IPS-NIHi7 (cell line): ENCODE results near the gene CNOT3.
"Not testable (repeated sequence)": the region's sequence is repeated elsewhere in the genome, so short reads cannot be mapped to it uniquely, and the experiment has no call there.

ENCODE experiments used
- DNase-seq: peaks from one replicate; pipeline ENCODE4 v3.0.0; 2012; ENCODE audit warnings: mixed read lengths; ENCODE audit errors: extremely low spot score

CNOT3 gene

DNA sequence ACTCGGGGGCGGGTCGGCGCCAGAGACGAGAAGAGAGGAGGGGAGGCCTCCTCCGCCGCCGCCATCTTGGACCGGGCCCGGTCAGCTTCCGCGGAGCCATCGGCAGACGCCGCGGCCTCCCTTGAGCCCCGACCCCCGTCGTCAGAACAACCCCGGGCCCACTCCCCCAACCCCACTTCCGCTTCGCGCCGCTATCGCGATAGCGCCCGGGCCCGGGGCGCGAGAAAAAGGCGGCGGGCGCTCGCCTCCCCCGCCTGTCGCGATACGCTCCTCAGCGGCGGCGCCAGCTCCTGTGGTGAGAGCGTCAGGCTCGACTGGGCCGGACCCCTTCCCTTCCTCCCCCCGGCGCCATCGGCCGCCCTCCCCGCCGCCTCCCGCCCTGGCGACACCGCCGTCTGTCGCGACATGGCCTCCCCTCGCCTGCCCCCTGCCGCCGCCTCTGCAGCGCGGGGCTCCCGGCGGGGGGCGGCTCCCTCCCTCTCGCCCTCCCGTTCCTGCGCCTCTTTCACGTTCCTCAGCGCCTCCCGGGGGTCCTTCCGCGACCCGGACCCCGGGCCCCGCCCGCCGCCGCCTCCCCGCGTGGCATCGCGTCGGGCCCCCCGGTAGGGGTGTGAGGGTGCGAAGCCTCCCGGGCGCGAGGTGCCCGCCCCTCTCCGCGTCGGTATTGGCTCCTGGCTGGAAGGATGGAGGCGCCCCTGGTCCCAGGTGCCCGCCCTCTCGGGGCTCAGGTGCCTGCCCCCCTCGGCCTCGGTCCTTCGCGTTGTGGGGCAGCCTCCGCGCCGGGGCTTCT is at the start of gene CNOT3:
TSS of gene CNOT3 (plus strand) at position 64 of the 790 bp plus-strand sequence. CDS start 5,217 bp downstream, outside the sequence.
- DNase-seq: peak; percentile 46

DNA sequence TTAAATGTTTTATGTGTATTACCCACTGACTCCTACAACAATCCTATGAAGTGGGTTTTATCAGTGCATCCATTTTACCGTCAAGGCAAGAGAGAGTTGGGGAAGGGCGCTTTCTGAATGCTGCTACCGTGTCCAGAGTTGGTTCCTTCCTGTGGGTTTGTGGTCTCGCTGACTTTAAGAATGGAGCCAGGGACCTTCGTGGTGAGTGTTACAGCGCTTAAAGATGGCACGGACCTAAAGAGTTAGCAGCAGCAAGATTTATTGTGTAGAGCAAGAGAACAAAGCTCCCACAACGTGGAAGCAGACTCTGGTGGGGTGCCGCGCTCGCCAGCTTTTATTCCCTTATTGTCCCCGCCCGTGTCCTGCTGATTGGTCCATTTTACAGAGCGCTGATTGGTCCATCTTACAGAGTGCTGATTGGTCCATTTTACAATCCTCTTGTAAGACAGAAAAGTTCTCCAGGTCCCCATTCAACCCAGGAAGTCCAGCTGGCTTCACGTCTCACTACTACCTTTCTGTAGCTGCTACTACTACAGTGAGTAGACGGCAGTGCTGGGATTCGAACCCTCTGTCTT is 43.0 kb upstream of the CNOT3 start:
- no peak for DNase-seq

DNA sequence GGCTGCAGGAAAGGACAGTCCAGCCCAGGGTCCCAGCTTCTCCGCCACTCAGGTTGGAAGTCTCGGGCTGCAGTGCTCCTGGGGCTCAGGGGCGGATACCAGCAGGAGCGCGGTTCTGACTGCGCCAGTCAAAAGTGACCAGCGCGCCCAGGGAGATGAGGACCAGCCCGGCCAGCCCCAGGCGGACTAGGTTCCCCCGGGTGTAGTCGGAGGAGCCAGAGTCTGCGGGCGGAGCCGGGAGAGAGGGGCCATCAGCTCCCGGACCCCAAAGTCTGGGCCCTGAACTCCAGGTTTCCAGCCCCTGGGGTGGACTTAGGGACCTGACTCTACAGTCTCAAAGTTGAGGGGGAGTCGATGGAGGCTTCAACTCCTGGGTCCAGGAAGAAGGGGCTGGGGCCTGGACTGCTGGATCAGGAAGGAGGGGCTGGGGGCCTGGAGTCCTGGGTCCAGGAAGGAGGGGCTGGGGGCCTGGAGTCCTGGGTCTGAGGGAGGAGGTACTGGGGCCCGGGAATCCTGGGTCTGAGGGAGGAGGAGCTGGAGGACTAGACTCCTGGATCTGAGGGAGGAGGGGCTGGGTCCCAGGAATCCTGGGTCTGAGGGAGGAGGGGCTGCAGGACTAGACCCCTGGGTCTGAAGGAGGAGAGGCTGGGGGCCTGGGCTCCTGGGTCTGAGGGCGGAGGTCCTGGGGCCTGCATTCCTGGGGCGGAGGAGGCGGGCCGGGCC is 42.3 kb upstream of the CNOT3 start:
- no peak for DNase-seq

DNA sequence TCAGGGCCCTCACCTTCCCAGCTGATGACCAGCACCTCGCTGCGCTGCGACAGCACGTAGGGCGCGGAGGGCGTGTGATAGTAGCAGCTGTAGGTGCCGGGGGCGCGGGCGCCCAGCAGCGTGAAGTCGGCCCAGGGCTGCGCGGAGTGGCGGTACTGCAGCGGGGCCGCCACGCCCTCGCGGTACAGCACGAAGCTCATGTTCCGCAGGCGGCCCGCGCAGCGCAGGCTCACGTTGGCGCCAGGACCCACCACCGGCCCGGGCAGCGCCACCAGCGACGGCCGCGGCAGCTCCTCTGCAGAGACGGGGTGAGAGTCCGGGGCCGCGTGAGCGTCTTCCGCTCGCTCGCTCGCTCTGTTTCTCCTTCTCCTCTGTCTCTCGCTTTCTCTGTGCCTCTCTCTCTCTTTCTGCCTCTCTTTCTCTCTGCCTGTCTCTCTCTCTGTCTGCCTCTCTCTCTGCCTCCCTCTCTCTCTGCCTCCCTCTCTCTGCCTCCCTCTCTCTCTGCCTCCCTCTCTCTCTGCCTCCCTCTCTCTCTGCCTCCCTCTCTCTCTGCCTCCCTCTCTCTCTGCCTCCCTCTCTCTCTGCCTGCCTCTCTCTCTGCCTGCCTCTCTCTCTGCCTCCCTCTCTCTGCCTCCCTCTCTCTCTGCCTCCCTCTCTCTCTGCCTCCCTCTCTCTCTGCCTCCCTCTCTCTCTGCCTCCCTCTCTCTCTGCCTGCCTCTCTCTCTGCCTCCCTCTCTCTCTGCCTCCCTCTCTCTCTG is 41.5 kb upstream of the CNOT3 start:
- DNase-seq: peak; percentile 67

DNA sequence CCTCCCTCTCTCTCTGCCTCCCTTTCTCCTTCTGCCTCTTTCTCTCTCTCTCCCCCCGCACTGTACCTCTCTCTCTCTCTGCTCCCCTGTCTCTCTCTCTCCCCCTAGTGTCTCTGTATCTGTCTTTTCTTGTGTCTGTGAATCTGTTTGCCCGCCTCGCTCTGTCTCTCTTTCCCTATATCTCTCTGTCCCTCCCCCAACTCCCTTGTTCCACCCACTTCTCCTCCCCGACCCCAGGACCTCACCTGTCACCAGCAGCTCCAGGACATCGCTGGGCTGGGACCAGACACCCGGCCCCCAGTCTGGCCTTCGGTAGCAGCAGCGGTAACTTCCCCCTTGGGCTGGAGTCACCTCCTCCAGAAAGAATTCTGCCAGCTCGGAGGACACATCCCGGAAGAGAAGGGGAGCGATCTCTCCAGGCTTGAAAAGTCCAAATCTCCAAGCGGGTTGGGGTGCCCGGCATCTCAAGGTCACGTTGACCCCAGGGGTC is 40.9 kb upstream of the CNOT3 start:
- peak; percentile 34 for DNase-seq

DNA sequence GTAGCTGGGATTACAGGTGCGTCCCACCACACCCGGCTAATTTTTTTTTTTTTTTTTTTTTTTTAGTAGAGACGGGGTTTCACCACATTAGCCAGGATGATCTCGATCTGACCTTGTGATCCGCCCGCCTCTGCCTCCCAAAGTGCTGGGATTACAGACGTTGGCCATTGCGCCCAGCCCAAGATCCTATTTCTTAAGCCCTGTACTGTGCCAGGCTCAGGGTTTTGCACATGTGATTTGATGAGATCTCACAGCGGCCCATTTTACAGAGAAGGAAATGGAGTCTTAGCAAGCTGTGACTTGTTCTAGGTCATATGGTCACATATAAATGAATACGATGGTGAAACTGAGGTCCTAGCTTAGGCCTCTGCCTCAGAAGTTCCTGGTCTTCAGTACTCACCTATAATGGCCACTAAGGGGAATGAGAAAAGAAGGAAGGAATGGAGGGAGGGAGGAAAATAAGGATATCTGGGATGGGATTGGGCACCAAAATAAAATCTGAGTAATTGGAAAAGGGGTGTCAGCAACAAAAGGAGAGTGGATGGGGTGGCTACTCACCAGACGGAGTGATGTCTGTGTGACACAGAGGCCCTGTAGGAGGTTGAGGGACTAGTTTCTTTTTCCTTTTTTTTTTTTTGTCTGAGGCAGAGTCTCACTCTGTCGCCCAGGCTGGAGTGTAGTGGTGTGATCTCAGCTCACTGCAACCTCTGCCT is 38.2 kb upstream of the CNOT3 start:
- DNase-seq: no peak

DNA sequence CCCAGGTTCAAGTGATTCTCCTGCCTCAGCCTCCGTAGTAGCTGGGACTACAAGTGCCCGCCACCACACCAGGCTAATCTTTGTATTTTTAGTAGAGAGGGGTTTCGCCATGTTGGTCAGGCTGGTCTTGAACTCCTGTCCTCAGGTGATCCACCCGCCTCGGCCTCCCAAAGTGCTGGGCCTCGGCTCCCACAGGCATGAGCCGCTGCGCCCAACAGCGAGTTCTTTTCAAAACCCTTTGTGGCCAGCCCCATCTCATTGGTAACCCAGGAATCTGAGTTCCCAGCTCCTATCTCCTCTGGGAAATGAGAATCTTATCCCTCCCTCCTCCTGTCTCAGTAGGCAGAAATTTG is 37.7 kb upstream of the CNOT3 start:
- not testable (repeated sequence) for DNase-seq

DNA sequence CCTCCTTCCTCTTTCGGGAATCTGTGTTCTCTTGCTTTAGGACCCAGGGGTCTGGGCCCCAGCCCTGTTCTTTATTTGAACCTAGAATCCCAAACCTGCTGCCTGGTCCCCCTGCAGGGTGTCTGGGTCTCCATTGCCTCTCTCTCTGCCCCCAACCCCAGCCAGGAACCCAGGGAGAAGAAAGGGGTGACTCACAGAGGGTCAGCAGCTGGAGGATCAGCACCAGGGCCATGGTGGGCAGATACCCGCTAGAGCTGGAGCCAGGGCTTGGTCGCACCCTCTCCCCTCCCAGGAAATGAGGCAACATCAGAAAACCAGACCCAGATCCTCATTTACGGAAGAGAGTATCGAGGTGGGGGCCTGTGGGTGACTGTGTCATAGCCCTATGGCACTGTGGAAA is 37.0 kb upstream of the CNOT3 start, which contains the start of gene OSCAR:
TSS of gene OSCAR (minus strand) at position 243 of the 400 bp plus-strand sequence. CDS start at position 232, 11 bp downstream.
- no peak for DNase-seq

DNA sequence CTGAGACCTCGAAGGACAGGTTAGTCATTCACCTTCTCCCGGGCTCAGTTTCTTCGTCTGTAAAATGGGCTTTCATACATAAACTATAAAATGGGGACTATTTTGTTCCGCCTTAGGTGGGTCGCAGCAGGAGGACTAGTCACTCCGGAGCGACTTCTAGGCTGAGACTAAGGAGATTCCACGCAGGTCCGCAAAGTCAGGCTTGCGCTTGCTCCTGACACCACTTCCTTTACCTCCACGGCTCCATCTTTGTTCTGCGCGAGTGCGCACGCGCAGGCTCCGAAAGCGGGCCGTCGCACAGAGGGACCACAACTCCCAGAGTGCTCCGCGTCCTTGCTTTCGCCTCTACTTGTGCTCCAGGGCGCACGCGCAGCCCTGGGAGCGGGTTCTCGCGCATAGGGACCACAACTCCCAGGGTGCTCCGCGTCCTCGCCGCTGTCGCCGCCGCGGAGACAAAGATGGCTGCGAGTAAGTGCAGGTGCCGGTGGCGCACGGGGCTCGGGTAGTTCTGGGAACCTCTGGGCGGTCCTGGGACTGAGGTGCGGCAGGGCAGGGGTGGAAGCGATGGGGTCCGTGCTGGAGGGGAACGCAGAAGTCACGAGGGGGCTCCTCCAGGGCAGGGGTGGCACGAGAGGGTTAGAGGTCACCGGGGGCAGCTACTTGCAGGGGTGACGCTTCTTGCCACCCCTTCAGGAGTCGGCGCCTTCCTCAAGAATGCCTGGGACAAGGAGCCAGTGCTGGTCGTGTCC is 35.0 kb upstream of the CNOT3 start, which contains the start of gene NDUFA3:
TSS of gene NDUFA3 (plus strand) at position 435 of the 749 bp plus-strand sequence. CDS start at position 459, 24 bp downstream.
- DNase-seq: peak; percentile 100

DNA sequence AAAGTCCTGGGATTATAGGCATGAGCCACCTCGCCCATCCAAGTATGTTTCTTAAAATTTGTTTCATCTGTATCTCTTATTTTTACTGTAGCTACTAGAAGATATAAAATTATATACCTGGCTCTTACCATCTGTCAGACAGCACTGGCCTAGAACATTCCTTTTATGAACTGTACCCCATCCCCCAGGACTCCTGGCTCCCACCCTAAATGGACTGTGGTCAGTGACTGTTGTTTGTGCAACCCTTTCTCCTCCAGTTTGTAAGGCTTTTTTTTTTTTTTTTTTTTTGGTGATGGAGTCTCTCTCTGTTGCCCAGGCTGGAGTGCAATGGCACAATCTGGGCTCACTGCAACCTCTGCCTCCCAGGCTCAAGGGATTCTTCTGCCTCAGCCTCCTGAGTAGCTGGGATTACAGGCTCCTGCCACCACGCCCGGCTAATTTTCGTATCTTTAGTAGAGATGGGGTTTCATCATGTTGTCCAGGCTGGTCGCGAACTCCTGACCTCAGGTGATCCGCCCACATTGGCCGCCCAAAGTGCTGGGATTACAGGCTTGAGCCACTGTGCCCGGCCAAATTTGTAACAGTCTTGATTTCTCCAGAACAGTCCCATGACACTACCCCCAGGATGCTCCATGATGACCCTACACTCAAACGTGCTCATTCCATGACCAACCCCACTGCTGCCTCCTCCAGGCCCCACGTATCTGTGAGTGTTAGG is 32.4 kb upstream of the CNOT3 start:
- DNase-seq: no peak

DNA sequence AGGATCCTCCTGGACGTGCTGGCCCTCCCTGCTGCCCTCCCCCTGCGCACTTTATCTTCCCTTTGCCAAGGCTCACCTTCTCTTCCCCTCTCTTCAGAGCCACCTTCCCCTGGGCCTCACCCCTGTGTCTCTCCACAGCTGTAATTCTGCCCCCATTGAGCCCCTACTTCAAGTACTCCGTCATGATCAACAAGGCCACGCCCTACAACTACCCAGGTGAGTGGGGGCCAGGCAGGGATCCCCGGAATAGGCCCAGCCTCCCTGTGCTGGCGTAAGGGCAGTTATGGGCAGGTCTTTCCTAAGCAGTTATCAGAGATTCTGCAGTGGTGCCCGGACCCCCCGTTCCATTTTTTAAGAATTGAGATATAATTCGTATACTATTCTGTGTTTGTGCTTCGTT is 31.8 kb upstream of the CNOT3 start:
- no peak for DNase-seq

DNA sequence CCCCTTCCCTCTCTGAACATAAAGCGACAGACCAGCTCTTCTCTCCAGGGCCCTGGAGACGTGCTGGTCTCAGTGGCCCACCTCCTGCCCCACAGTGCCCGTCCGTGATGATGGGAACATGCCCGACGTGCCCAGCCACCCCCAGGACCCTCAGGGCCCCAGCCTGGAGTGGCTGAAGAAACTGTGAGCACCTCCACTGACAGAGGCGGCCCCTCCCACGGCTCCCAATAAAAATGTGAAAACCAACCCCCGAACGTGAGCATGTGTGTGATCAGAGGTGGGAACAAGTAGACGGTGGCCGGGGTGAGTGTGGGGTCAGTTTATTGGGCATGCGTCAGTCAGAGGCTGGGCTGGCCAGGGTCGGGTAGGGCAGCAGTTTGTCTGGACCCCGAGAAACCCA is 30.8 kb upstream of the CNOT3 start:
- no peak for DNase-seq

DNA sequence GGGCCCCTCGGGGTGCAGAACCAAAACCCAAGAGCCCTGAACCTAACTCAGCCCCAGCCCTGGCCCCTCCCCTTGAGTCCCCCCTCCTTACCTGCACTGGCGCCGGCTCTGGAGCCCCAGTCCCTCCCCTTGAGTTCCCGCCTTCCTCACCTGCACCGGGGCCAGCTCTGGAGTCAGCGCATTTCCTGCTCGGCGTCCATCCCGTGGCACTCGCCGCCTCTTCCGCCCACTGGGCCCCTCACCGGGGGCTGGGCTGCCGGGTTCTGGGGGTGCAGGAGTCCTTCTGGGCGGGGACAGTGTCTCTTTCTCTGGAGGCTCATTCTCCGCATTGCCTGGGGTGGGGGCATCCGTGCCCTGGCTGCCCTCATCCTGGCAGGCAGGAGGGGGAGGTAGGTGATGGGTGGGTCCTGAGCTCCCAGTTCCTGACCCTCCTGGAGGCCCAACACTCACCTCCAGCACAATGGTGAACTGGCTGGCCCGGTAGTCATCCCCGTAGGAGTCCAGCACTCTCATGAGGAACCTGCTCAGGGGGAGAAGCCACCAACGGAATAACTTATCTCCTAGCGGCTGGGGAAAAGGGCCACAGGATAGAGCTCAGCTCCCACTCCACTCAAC is 29.6 kb upstream of the CNOT3 start:
- DNase-seq: no peak

DNA sequence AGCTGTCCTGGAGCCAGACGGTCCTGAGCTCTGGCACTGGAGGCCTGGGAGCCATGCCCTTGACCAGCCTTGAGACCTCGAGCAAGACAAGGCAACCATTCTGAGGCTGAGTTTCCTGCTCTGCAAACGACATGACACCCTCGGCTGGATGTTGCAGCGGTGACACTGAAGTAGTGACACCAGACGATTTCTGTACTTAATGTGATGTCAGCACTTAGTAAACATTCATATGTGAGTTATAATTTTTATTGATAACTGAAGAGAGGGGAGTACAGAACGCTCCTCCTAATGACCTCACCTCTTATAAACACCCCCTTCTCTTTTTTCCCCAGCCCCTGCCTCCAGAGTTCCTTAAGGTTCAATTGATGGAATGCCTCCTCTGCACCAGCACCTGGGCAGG is 29.1 kb upstream of the CNOT3 start:
- DNase-seq: no peak

DNA sequence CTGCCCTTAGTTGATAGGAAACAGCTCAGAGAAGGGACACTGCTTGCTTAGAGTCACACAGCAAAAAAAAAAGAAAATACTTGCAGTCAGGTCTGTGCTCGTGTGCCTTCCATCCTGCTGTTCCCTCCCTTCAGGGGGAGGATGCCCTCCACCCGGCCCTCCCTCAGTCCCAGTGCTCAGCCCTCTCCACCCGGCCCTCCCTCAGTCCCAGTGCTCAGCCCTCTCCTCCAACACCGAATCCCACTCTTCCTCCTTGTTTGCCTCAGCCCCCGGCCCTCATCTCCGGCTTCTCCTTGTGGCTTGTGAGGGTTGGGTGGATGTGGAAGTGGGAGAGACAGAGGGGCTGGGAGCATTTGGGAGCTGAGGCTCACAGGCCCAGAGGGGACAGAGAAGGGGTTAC is 27.9 kb upstream of the CNOT3 start:
- no peak for DNase-seq

DNA sequence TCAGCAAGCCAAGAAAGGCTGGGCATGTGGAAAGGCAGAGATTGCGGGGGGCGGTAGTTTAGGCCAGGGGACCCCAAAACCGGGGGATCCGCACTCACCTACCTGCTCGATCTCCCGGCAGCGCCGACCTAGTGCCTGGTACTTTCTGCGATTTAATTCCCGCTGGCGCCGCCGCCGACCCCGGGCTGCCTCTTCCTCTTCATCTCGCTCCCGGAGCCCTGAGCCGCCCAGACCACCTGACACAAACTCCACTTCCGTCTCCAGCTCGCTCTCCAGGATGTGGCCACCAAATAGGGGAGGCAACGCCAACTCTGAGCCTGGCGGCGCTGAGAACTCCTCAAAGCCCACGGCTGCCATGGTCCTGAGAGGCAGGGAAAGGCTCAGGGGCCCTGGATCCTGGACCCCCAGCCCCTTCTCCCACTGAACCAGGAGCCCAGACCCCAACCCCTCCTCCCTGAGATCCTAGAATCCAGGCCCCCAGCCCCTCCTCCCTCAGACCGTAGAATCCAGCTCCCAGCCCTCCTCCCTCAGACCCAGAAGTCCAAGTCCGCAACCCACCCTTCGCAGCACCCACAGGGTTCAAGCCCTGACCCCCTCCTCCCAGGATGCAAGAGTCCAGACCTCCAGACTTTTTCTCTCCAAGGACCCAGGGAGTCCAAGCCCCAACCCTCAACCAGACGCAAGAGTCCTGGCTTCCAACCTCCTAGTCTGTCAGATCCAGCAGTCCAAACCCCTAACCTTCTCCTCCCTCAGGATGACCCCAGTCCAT is 23.0 kb upstream of the CNOT3 start:
- no peak for DNase-seq

DNA sequence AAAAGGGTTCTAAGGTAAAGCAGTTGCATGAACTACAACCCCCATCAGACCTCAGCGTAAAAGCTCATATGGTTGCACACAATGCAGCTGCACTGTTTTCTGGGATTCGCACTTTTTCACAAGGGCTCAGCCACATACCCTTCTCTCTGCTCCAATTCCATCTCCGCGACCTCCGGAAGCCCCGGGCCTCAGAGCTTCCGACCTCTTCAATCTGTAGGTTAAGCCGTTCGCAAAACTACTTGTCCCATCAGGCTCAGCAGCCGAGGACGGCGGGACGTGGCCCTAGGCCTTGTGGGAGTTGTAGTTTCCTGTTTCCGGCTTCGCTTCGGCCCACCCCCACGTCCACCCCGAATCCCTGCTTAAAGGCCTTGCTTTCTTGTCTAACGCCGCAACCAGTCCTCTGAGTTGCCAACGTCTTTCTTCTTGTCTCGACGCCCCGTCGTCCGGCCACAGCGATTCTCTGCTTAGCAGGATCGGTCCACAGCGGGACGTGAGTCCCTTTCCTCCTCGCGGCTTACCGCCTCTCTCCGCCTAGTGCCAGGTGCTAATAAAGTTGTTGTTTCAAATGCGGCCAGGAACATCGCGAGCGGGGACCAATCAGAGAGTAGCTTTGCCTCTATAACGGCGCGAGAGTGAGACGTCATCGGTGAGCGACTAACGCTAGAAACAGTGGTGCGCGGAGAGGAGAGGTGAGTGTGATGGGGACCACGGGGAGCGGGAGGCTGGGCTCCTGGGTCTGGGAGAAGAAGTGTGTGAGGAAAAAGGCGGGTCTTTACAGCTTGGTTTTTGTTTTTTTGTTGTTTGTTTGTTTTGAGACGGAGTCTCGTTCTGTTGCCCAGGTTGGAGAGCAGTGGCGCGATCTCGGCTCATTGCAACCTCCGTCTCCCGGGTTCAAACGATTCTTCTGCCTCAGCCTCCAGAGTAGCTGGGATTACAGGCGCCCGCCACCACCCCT is 22.2 kb upstream of the CNOT3 start, which contains the start of the genes PRPF31 and TFPT:
TSS of gene PRPF31 (plus strand) at position 646 of the 955 bp plus-strand sequence. CDS start 2,525 bp downstream, outside the sequence.
TSS of gene TFPT (minus strand) at position 549 of the 955 bp plus-strand sequence. CDS start at position 161, 388 bp downstream.
- DNase-seq: peak; percentile 98
